Naive thymus-derived CD4-positive, alpha-beta T cell (primary cell): ENCODE data around the gene PER1. TPM values are rescaled to one million over a fixed set of nuclear protein-coding genes. Genes with fewer than 3 reads are reported as not detected.
"Not testable (repeated sequence)": the region's sequence is repeated elsewhere in the genome, so short reads cannot be mapped to it uniquely, and the experiment has no call there.

Experiments used
- ATAC-seq: fragments of 150-1000 bp; cut with Tn5 transposase; 2 replicates; pipeline ENCODE4 v1.10.0; 2021; ENCODE audit warnings: mild to moderate bottlenecking, moderate library complexity
- CTCF ChIA-PET: fragments of 350-600 bp; sonication (Branson Sonifier 250); formaldehyde crosslinking; loops from one replicate; lab custom pipeline; 2021; ENCODE audit warnings: antibody characterized with exemption; lab: Charles Lee
- POLR2A ChIA-PET: fragments of 350-600 bp; sonication (Branson Sonifier 250); formaldehyde crosslinking; loops from one replicate; lab custom pipeline; 2021; ENCODE audit warnings: antibody characterized with exemption, inconsistent platforms; lab: Charles Lee
- DNase-seq, 9 donors: peaks; one replicate each; pipeline versions ENCODE4 v3.0.0 to v3.0.0-alpha.2; 2020 to 2022; ENCODE audit warnings: mixed read lengths in 1 of 9
- H3K27ac ChIP-seq: one replicate; pipeline ENCODE4 v1.7.0; 2013; ENCODE audit warnings: mild to moderate bottlenecking, low read depth, low read length, moderate library complexity
- H3K27me3 ChIP-seq, 2 donors: one replicate each; pipeline ENCODE4 v1.7.0; 2013; ENCODE audit warnings: low read length in 2 of 2, mild to moderate bottlenecking in 2 of 2, moderate library complexity in 2 of 2; ENCODE audit not compliant: control insufficient read depth in 2 of 2, insufficient read depth in 2 of 2
- H3K36me3 ChIP-seq, 3 experiments: 1 replicate in 2 of 3; 2 replicates in 1 of 3; pipeline ENCODE4 v1.7.0; 2013; ENCODE audit warnings: low read length in 3 of 3, mild to moderate bottlenecking in 3 of 3, moderate library complexity in 1 of 3; ENCODE audit not compliant: insufficient read depth in 3 of 3, control insufficient read depth in 2 of 3
- H3K4me1 ChIP-seq, 2 donors: one replicate each; pipeline ENCODE4 v1.7.0; 2013; ENCODE audit warnings: low read length in 2 of 2, mild to moderate bottlenecking in 2 of 2, moderate library complexity in 1 of 2; ENCODE audit not compliant: control insufficient read depth in 2 of 2, insufficient read depth in 2 of 2
- H3K4me3 ChIP-seq: 2 replicates; pipeline ENCODE4 v1.7.0; 2013; ENCODE audit warnings: mild to moderate bottlenecking, low read length
- H3K9me3 ChIP-seq, 3 experiments: 1 replicate in 2 of 3; 2 replicates in 1 of 3; pipeline ENCODE4 v1.7.0; 2013; ENCODE audit warnings: low read length in 3 of 3; ENCODE audit not compliant: control insufficient read depth in 2 of 3
- H3K27ac Mint-ChIP-seq, 9 donors: one replicate each; pipeline ENCODE4 v1.8.0; 2020 to 2022; ENCODE audit warnings: mixed read lengths in 9 of 9, mild to moderate bottlenecking in 8 of 9, moderate library complexity in 5 of 9, inconsistent platforms in 2 of 9
- H3K27me3 Mint-ChIP-seq, 5 donors: one replicate each; pipeline ENCODE4 v1.8.0; 2021 to 2022; ENCODE audit warnings: mixed read lengths in 5 of 5, mild to moderate bottlenecking in 1 of 5
- H3K36me3 Mint-ChIP-seq, 5 donors: one replicate each; pipeline ENCODE4 v1.8.0; 2020 to 2022; ENCODE audit warnings: mixed read lengths in 5 of 5, mild to moderate bottlenecking in 3 of 5, inconsistent platforms in 1 of 5
- H3K4me1 Mint-ChIP-seq, 7 donors: one replicate each; pipeline ENCODE4 v1.8.0; 2020 to 2022; ENCODE audit warnings: mixed read lengths in 7 of 7, mild to moderate bottlenecking in 3 of 7, inconsistent platforms in 1 of 7
- H3K4me3 Mint-ChIP-seq, 10 donors: one replicate each; pipeline ENCODE4 v1.8.0; 2020 to 2022; ENCODE audit warnings: mild to moderate bottlenecking in 10 of 10, mixed read lengths in 10 of 10, moderate library complexity in 6 of 10, inconsistent platforms in 2 of 10
- H3K9me3 Mint-ChIP-seq, 11 donors: one replicate each; pipeline ENCODE4 v1.8.0; 2020 to 2022; ENCODE audit warnings: mixed read lengths in 11 of 11, mild to moderate bottlenecking in 4 of 11, inconsistent platforms in 1 of 11, moderate library complexity in 1 of 11
- intact Hi-C, 2 donors: fragments of 100-400 bp; cut with micrococcal nuclease; formaldehyde crosslinking; loops; one replicate each; pipeline ENCODE4 v1.15.1; 2023
- polyA plus RNA-seq, 2 donors: library from polyadenylated mRNA; unstranded; fragments of 300-500 nt; fragmentation: Illumina TruSeq; gene quantifications; one replicate each; pipeline ENCODE4 v1.2.3, GENCODE V29; 2021
- total RNA-seq, 6 experiments: library from RNA in 5 of 6; stranded (reverse) in 5 of 6; gene quantifications; 1 replicate in 5 of 6; 2 replicates in 1 of 6; pipeline ENCODE4 v1.2.3 and lab custom pipeline; 2021 to 2026

PER1 gene
- total and polyA plus RNA-seq, 7 experiments from 2014 or later: 7.9 to 1,786 (median 80.1) TPM

- Mint-ChIP-seq H3K36me3 (peaks cover 0 to 4% (median 0%) of the 10 kb centered on the region in 5 donors), H3K4me3 (peak overlapping the region; percentile 80 to 96 (median 90)), H3K27ac (peak overlapping the region; percentile 99 to 100 (median 100)), H3K27me3 (no peaks in the 10 kb centered on the region), H3K9me3 (peaks cover 0 to 6% (median 0%) of the 10 kb centered on the region in 11 donors), H3K4me1 (peaks cover 33 to 60% (median 52%) of the 10 kb centered on the region in 7 donors)
- Histone ChIP-seq H3K4me3 (peak overlapping the region; percentile 57), H3K27me3 (no peaks in the 10 kb centered on the region), H3K4me1 (peaks cover 26 to 39% of the 10 kb centered on the region in 2 donors), H3K36me3 (no peaks in the 10 kb centered on the region), H3K9me3 (no peaks in the 10 kb centered on the region), H3K27ac (peak overlapping the region; percentile 92)
- ATAC-seq (peak; percentile 91), DNase-seq (peak; percentile 49 to 95 (median 91))
- POLR2A ChIA-PET: interaction anchor here (0.5 to 25.9 kb wide), 34 partner anchors 9 to 884 kb away, joined by 3 to 820 read pairs (median 5); partner anchors contain the start of genes AURKB, BORCS6, CTC1 and PER1
- CTCF ChIA-PET: interaction anchor here (0.6 to 1.5 kb wide), 8 partner anchors 9 to 63 kb away, joined by 3 to 9 read pairs (median 6); no protein-coding TSS in a partner anchor
- intact Hi-C loops: loop anchor here (1.0 to 5.0 kb wide), 10 partner anchors 9 to 127 kb away; partner anchors contain the start of gene AURKB (in 1 of the 2)
These were observed 21.1 kb upstream of the PER1 start for GRCh38 chr17:8173056-8173870.

GRCh38 chr17:8170186-8170585 lies 18.0 kb upstream of the PER1 start:
- H3K4me3 Mint-ChIP-seq, H3K36me3 ChIP-seq, H3K4me3 ChIP-seq, H3K36me3 Mint-ChIP-seq, H3K27ac ChIP-seq, DNase-seq, ATAC-seq, H3K9me3 ChIP-seq, H3K27me3 ChIP-seq, CTCF ChIA-PET, H3K9me3 Mint-ChIP-seq, H3K27me3 Mint-ChIP-seq, H3K27ac Mint-ChIP-seq: not testable (repeated sequence)
- POLR2A ChIA-PET: interaction anchor here (1.7 to 25.9 kb wide), 2 partner anchors 12 to 16 kb away, joined by 7 to 820 read pairs; partner anchors contain the start of genes PER1 and VAMP2
- intact Hi-C loops: loop anchor here in 1 of 2 donors (5.0 kb wide), 1 partner anchor 52 kb away; no protein-coding TSS in a partner anchor
- H3K4me1 Mint-ChIP-seq: peaks cover 18 to 46% (median 39%) of the 10 kb centered on the region in 7 donors
- peaks cover 13 to 24% of the 10 kb centered on the region in 2 donors for H3K4me1 ChIP-seq

GRCh38 chr17:8167526-8167925 lies 15.3 kb upstream of the PER1 start:
- DNase-seq (no peak), ATAC-seq (no peak)
- Histone ChIP-seq H3K27ac (no peak overlapping the region), H3K4me3 (no peak overlapping the region), H3K9me3 (no peaks in the 10 kb centered on the region), H3K4me1 (peaks cover 22 to 26% of the 10 kb centered on the region in 2 donors), H3K36me3 (peaks cover 0 to under 1% (median 0%) of the 10 kb centered on the region in 3 experiments), H3K27me3 (peaks cover 0 to 3% of the 10 kb centered on the region in 2 donors)
- no peak overlapping the region for H3K4me3 Mint-ChIP-seq
- intact Hi-C loops: no loop called here
- no peaks in the 10 kb centered on the region for H3K27me3 Mint-ChIP-seq
- peaks cover 23 to 44% (median 32%) of the 10 kb centered on the region in 7 donors for H3K4me1 Mint-ChIP-seq
- peaks cover 0 to 3% (median 0%) of the 10 kb centered on the region in 11 donors for H3K9me3 Mint-ChIP-seq
- ChIA-PET CTCF (interaction anchor here (0.6 to 2.1 kb wide), 4 partner anchors 8 to 29 kb away, joined by 3 to 6 read pairs (median 4); no protein-coding TSS in a partner anchor), POLR2A (interaction anchor here (1.0 to 3.3 kb wide), 11 partner anchors 9 to 121 kb away, joined by 3 to 21 read pairs (median 5); partner anchors contain the start of genes RANGRF and TMEM107)
- peaks cover 0 to 4% (median 0%) of the 10 kb centered on the region in 5 donors for H3K36me3 Mint-ChIP-seq
- no peak overlapping the region for H3K27ac Mint-ChIP-seq

- Mint-ChIP-seq H3K4me3 (no peak overlapping the region), H3K4me1 (peaks cover 23 to 40% (median 31%) of the 10 kb centered on the region in 7 donors), H3K27ac (peak overlapping the region in 4 of 9 donors; percentile 9 to 68 (median 28)), H3K27me3 (no peaks in the 10 kb centered on the region), H3K36me3 (peaks cover 0 to 5% (median 3%) of the 10 kb centered on the region in 5 donors), H3K9me3 (peaks cover 0 to 2% (median 0%) of the 10 kb centered on the region in 11 donors)
- Histone ChIP-seq H3K9me3 (no peaks in the 10 kb centered on the region), H3K27ac (no peak overlapping the region), H3K4me3 (no peak overlapping the region), H3K36me3 (peaks cover 0 to 6% (median 0%) of the 10 kb centered on the region in 3 experiments), H3K4me1 (peaks cover 23 to 25% of the 10 kb centered on the region in 2 donors), H3K27me3 (peaks cover 0 to 3% of the 10 kb centered on the region in 2 donors)
- ATAC-seq (no peak), DNase-seq (no peak)
- CTCF ChIA-PET: interaction anchor here (0.7 to 2.1 kb wide), 4 partner anchors 7 to 64 kb away, joined by 3 to 6 read pairs (median 4); no protein-coding TSS in a partner anchor
- intact Hi-C loops: no loop called here
- POLR2A ChIA-PET: interaction anchor here (1.1 to 3.3 kb wide), 9 partner anchors 10 to 55 kb away, joined by 3 to 21 read pairs (median 11); partner anchors contain the start of gene TMEM107
These were observed 14.5 kb upstream of the PER1 start for GRCh38 chr17:8166731-8167130.

- DNase-seq: peak in 1 of 9 donors; percentile 46
These were observed 12.6 kb upstream of the PER1 start for GRCh38 chr17:8164815-8165131.

More at GRCh38 chr17:8164815-8165131, 12.6 kb upstream of the PER1 start:
- ATAC-seq: no peak
- Histone ChIP-seq H3K36me3 (peaks cover 4 to 19% (median 9%) of the 10 kb centered on the region in 3 experiments), H3K27ac (peak overlapping the region; percentile 100), H3K4me3 (peak overlapping the region; percentile 72), H3K9me3 (no peaks in the 10 kb centered on the region), H3K27me3 (peaks cover 0 to 3% of the 10 kb centered on the region in 2 donors), H3K4me1 (peaks cover 35 to 41% of the 10 kb centered on the region in 2 donors)
- H3K27me3 Mint-ChIP-seq: no peaks in the 10 kb centered on the region
- peak overlapping the region in 8 of 9 donors; percentile 94 to 99 (median 98) for H3K27ac Mint-ChIP-seq
- CTCF ChIA-PET: interaction anchor here (1.2 to 1.5 kb wide), 2 partner anchors 8 to 59 kb away, joined by 3 to 6 read pairs; no protein-coding TSS in a partner anchor
- peaks cover 0 to 3% (median 0%) of the 10 kb centered on the region in 11 donors for H3K9me3 Mint-ChIP-seq
- peak overlapping the region; percentile 78 to 94 (median 85) for H3K4me3 Mint-ChIP-seq
- H3K4me1 Mint-ChIP-seq: peaks cover 42 to 57% (median 49%) of the 10 kb centered on the region in 7 donors
- POLR2A ChIA-PET: interaction anchor here (1.0 to 14.5 kb wide), 10 partner anchors 10 to 329 kb away, joined by 5 to 820 read pairs (median 12); partner anchors contain the start of genes ALOXE3, BORCS6, CTC1 and PFAS
- H3K36me3 Mint-ChIP-seq: peaks cover 0 to 22% (median 17%) of the 10 kb centered on the region in 5 donors
- intact Hi-C loops: loop anchor here (1.0 kb wide), 3 partner anchors 9 to 58 kb away; no protein-coding TSS in a partner anchor
